Stimulated activated CD8-positive, alpha-beta memory T cell treated with anti-CD3 and anti-CD28 coated beads, Interleukin-4, amount 100 ng/mL, for 48 hours (primary cell): Measurements from ENCODE around the gene KCNA5.

ENCODE experiments used
- DNase-seq: peaks from one replicate; pipeline ENCODE4 v3.0.0-alpha.2; 2020

The KCNA5 gene

DNA sequence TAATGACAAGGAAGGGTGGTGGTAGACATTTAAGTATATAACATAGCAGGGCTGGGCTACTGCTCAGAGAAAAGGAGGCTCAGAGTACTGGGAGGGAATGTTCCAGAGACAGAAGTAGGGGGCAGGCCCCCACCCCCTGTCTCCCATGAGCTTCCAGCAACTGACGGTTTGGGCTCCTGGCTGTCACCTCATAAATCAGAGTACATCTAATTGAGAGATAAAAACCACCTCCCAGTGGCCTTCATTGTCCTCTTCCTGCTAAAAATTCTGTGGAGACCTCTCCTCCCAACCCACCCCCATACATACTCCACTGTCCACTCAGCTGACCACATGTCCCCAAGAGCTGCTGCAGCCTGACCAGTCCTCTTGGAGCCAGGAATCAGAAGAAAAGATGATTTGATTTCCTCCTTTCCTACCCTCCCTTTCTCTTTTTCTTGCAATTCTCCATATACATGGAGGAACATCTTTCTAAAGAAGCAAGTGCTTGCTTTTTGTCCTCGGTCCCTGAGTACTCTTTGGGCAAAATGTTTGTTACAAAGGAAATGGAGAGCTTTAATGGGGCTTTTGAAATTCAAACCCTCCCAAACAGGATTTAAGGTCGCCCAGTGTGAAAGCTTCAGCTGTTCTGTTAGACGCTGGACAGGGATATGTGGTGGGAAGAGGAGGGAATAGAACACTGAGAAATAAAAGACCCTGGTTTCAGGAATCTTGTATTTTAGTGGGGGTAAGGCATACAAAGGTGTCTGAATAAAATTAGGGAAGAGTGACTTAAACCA lies 16.4 kb upstream of the KCNA5 start:
- no peak for DNase-seq

- DNase-seq: no peak
Observed at GRCh38 chr12:5030066-5030465, 13.6 kb upstream of the KCNA5 start.

DNA sequence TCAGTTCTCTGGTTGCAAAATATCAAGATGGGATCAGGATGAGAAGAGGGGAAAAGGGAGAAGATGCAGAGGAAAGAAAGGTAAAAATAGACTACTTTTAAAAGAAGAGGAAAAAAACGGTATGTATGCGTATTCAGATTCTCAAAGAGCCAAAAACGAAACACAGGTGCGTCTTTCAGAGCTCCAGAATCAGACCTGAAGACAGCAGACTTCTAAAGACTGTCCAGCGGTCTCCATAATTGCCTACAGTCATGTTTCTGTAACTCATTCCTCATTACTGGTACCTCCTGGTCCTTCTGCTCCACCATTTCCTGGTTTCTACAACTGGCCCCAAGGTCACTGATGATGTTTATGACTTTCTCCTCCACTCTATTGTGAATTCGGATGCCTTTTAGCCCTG lies 12.4 kb upstream of the KCNA5 start:
- no peak for DNase-seq

GRCh38 chr12:5031958-5032357 lies 11.7 kb upstream of the KCNA5 start:
- DNase-seq: no peak

DNA sequence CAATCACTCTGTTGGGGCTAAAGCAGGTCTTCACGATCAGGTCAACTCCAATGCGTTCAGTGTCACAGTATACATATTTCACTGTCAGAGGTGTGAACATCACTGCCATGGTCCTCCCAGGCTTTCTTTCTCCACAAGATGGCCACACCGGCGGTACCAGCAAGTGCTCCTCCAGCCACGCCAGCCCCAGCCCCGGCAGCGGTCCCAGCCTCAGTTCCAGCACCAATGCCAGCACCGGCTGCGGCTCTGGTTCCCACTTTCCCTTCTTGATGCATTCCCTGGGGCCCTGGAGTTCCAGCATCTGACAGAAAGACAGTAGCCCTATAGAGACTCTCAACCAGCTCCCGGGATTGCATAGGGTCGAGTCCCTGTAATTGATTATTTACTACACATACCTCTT lies 10.9 kb upstream of the KCNA5 start:
- DNase-seq: no peak

- DNase-seq: no peak
Observed at GRCh38 chr12:5033883-5034282, 9.8 kb upstream of the KCNA5 start.

DNA sequence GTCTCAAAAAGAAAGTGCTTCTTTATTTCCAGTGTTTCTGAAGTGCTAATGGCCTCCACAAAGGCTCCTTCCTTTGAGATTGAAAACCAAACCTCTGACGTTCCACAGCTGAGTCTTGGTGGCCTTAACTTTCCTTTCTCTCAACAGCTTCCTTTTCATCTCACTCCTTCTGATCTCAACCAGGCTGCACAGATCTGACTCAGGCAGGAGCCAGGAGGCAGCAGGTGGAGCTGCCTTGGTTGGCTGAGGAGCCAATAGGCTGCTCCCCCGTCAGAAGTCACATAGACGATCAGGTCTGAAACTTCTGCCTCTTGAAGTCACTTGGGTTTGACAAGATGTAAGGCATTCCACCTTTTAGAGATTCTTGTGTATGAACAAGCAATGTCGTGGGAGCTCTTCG lies 9.1 kb upstream of the KCNA5 start:
- DNase-seq: no peak

GRCh38 chr12:5035618-5036017 lies 8.1 kb upstream of the KCNA5 start:
- DNase-seq: no peak

GRCh38 chr12:5036031-5036430 lies 7.6 kb upstream of the KCNA5 start:
- DNase-seq: no peak

GRCh38 chr12:5037795-5038357 lies 5.8 kb upstream of the KCNA5 start:
- no peak for DNase-seq

DNA sequence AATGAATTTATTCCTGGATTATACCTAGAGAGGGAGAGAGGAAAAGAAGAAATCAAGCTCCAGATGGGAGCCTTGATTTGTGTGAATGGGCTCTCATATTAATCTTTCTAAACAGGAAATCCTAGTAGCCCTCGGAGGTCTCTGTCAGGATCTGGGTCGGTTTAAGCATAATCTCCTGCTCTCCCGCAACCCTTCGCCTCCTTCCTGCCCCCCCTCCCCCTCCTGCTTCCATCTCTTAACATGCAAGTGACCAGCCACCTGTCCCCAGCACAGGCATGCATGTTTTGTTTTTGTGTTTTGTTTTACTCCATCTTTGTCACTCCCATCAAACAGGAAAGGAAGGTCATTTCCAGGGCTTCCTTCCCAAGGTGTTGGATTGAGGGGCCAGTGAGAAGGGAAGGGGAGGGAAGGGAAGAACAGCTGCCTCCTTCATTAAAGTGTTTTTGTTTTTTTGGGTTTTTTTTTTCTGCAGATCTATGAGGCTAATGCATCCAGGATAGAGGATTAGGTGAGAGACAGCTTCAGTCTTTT lies 4.8 kb upstream of the KCNA5 start:
- no peak for DNase-seq

GRCh38 chr12:5039815-5040214 lies 3.9 kb upstream of the KCNA5 start:
- no peak for DNase-seq

- DNase-seq: no peak
Observed at GRCh38 chr12:5040368-5040767, 3.3 kb upstream of the KCNA5 start.

- DNase-seq: no peak
Observed at GRCh38 chr12:5044420-5045295, 979 bp downstream of the KCNA5 start.

- no peak for DNase-seq
Observed at GRCh38 chr12:5047094-5047493, 3.4 kb downstream of the KCNA5 start.

DNA sequence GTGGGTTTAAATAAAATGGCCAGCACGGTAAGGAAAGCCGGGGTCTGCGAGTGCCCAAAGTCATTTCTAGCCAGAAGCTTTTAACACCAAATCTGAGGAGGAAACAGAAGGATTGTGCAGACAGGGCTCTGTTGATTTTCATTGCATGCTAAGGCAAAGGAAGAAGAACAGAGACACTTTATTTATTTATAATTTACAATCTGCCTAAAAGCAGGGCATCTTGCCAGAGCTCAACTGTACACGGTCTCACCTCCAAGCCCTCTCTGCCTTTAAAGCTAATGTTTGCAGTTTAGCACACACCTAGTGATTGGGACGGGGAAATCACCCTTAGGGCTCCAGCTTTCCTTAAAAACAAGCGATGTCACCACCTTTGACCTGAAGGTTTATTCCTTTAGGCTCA lies 4.0 kb downstream of the KCNA5 start:
- no peak for DNase-seq

DNA sequence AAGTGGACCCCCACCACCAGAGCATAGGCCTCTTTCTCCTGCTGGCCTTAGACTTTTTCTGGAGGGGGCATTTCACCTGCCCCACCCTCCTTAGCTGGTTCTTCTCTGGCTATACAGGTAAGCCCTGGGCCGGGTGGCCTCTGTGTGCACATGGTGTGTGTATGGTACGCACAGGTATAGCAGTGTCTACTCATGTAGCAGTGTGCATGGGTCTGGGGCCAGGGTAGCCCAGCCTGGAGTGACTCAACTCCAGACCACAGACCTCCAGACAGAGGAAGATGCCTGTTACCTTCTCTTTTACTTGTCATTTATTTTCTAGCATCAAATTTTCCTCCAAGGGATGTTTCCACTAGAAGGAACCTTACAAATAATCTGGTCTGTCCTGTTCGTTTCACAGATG lies 6.9 kb downstream of the KCNA5 start:
- DNase-seq: no peak

DNA sequence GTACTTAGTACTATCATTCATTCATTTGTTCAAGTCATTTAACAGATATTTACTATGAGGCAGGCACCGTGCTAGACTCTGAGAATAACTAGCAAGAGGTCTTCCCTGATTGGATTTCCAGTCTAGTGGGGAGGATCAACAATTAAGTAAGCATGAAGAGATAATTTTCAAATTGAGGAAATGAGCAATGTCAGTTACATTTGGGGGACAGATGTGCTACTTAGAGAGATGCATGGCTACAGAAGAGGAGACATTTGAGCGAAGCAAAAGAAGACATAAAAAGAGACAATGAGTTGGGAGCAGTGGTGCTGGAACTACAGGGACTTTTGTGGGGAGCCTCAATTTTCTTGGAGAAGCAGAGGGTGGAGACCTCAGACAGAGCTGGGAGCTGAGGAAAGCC lies 7.7 kb downstream of the KCNA5 start:
- DNase-seq: no peak

GRCh38 chr12:5051913-5052312 lies 8.2 kb downstream of the KCNA5 start:
- DNase-seq: no peak

- no peak for DNase-seq
Observed at GRCh38 chr12:5052348-5052747, 8.7 kb downstream of the KCNA5 start.

DNA sequence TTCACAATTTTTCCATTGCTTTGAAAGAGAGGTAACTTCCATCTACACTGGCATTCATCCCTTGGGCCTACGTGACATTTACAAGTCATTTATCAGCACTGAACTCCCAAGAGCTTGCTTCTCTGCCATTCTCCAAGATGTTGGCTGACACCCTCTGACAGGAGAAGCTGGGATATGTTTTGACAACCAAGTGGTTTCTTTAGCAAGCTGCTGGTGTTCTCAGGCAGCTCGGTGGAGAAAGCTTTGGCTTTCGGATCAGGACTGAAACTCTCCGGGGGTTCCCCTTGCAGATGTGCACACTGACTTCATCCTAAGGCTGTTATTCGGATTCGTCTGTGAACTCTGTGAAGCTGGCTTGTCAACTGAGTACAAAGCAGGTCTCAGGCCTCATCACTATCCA lies 15.7 kb downstream of the KCNA5 start:
- no peak for DNase-seq

DNA sequence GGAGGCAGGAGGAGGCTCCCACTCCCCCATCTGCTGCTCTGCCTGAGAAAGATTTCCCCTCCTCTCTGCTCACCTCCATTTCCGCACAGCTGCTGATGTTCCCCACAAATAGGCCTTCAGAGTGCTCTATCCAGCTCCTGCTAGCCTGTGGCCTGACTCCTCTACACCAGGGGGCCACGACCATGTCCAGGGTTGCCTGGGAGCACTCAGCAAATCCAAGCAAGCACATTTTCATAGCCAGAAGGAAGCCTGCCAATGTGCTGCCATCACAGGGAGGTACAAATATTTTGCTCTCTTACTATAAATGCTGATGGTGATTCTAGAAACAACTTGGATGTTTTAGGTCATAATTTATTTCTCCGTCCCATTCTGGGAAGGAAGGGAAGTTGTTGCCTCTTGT lies 17.3 kb downstream of the KCNA5 start:
- no peak for DNase-seq

GRCh38 chr12:5063149-5063548 lies 19.5 kb downstream of the KCNA5 start:
- DNase-seq: no peak
